ENCODE results near the gene TEX47.

TEX47 gene

GRCh38 chr7:88835147-88835728, 39.7 kb upstream of the TEX47 start:
- DNase-seq (ENCODE audit: low read depth in 1 of 2, low spot score in 1 of 2): peak; percentile 10 to 38
- H3K27me3 ChIP-seq (ENCODE audit: insufficient read depth, poor library complexity, severe bottlenecking): no peaks in the 10 kb centered on the region
- TF ChIP-seq CTCF (IDR thresholded peaks at IDR 0.05; ENCODE audit: insufficient read depth, low read length): peak; percentile 47
- TF ChIP-seq SPI1 (IDR thresholded peaks at IDR 0.05; ENCODE audit: borderline replicate concordance, low read depth): peak; percentile 62
- TF ChIP-seq POLR2AphosphoS5 (IDR thresholded peaks at IDR 0.05; ENCODE audit: low read depth): no peak
- TF ChIP-seq GABPA (IDR thresholded peaks at IDR 0.05; ENCODE audit: low read depth): no peak
- TF ChIP-seq REST (IDR thresholded peaks at IDR 0.05; ENCODE audit: insufficient replicate concordance, low read depth): no peak

GRCh38 chr7:88826222-88826621, 30.7 kb upstream of the TEX47 start:
- Histone ChIP-seq H3K27me3 (ENCODE audit: insufficient read depth, poor library complexity, severe bottlenecking) (no peaks in the 10 kb centered on the region), H3K27ac (replicated peaks) (no peak overlapping the region), H3K4me3 (replicated peaks; ENCODE audit: insufficient read depth, low read length) (no peak overlapping the region)
- no peak for DNase-seq (ENCODE audit: low read depth in 1 of 2, low spot score in 1 of 2)
- TF ChIP-seq POLR2AphosphoS5 (IDR thresholded peaks at IDR 0.05; ENCODE audit: low read depth): no peak
- TF ChIP-seq GABPA (IDR thresholded peaks at IDR 0.05; ENCODE audit: low read depth): no peak
- no peak for TF ChIP-seq REST (IDR thresholded peaks at IDR 0.05; ENCODE audit: insufficient replicate concordance, low read depth)
- no peak for TF ChIP-seq CTCF (IDR thresholded peaks at IDR 0.05; ENCODE audit: insufficient read depth, low read length)
- no peak for TF ChIP-seq SPI1 (IDR thresholded peaks at IDR 0.05; ENCODE audit: borderline replicate concordance, low read depth)

More at GRCh38 chr7:88835147-88835728, 39.7 kb upstream of the TEX47 start:
- no peak overlapping the region for H3K4me3 ChIP-seq (replicated peaks; ENCODE audit: insufficient read depth, low read length)
- no peak overlapping the region for H3K27ac ChIP-seq (replicated peaks)

- TF ChIP-seq REST (IDR thresholded peaks at IDR 0.05; ENCODE audit: insufficient replicate concordance, low read depth) (no peak), GABPA (IDR thresholded peaks at IDR 0.05; ENCODE audit: low read depth) (no peak), POLR2AphosphoS5 (IDR thresholded peaks at IDR 0.05; ENCODE audit: low read depth) (no peak), SPI1 (IDR thresholded peaks at IDR 0.05; ENCODE audit: borderline replicate concordance, low read depth) (no peak), CTCF (IDR thresholded peaks at IDR 0.05; ENCODE audit: insufficient read depth, low read length) (no peak)
- DNase-seq (ENCODE audit: low read depth in 1 of 2, low spot score in 1 of 2): no peak
- Histone ChIP-seq H3K27ac (replicated peaks) (no peak overlapping the region), H3K27me3 (ENCODE audit: insufficient read depth, poor library complexity, severe bottlenecking) (no peaks in the 10 kb centered on the region), H3K4me3 (replicated peaks; ENCODE audit: insufficient read depth, low read length) (no peak overlapping the region)
These were observed 23.0 kb upstream of the TEX47 start for GRCh38 chr7:88818552-88818951.
